Breast epithelium (tissue), 3 donors: ENCODE results near the gene ZNF205.
"Not testable (repeated sequence)": the region's sequence is repeated elsewhere in the genome, so short reads cannot be mapped to it uniquely, and the experiment has no call there.

Experiments used
- POLR2A ChIP-seq: fragments of 450-650 bp; IDR thresholded peaks from one replicate; pipeline ENCODE4 v1.6.1; 2016; ENCODE audit warnings: antibody characterized with exemption, mild to moderate bottlenecking, moderate library complexity
- TF ChIP-seq, protein P1 (sequence below), 3 donors: fragments of 450-650 bp; IDR thresholded peaks; one replicate each; pipeline ENCODE4 v1.5.1; 2016 to 2017; ENCODE audit warnings: antibody characterized with exemption in 3 of 3, mild to moderate bottlenecking in 3 of 3, moderate library complexity in 3 of 3

DNA sequence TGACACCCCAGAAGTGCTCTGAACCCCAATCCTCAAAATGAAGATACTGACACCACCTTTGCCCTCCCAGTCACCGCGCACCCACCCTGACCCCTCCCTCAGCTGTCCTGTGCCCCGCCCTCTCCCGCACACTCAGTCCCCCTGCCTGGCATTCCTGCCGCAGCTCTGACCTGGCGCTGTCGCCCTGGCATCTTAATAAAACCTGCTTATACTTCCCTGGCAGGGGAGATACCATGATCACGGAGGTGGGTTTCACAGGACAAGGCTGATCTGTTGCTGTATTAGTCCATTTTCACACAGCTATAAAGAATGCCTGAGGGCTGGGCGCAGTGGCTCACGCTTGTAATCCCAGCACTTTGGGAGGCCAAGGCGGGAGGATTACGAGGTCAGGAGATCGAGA lies 30.4 kb upstream of the ZNF205 start:
- TF ChIP-seq, protein P1, sequence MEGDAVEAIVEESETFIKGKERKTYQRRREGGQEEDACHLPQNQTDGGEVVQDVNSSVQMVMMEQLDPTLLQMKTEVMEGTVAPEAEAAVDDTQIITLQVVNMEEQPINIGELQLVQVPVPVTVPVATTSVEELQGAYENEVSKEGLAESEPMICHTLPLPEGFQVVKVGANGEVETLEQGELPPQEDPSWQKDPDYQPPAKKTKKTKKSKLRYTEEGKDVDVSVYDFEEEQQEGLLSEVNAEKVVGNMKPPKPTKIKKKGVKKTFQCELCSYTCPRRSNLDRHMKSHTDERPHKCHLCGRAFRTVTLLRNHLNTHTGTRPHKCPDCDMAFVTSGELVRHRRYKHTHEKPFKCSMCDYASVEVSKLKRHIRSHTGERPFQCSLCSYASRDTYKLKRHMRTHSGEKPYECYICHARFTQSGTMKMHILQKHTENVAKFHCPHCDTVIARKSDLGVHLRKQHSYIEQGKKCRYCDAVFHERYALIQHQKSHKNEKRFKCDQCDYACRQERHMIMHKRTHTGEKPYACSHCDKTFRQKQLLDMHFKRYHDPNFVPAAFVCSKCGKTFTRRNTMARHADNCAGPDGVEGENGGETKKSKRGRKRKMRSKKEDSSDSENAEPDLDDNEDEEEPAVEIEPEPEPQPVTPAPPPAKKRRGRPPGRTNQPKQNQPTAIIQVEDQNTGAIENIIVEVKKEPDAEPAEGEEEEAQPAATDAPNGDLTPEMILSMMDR (IDR thresholded peaks at IDR 0.05) = not testable (repeated sequence)
- not testable (repeated sequence) for TF ChIP-seq POLR2A
